Liver (tissue), 9 donors: ENCODE measurements around the gene TUNAR. TPM values are rescaled to one million over a fixed set of nuclear protein-coding genes. Genes with fewer than 3 reads are reported as not detected.

ENCODE experiments used
- DNase-seq: peaks from one replicate; pipeline ENCODE4 v3.0.0-alpha.2; 2017; ENCODE audit warnings: low spot score
- H3K27ac ChIP-seq, 2 donors: one replicate each; pipeline ENCODE4 v1.7.0; 2013; ENCODE audit warnings: inconsistent platforms in 2 of 2, low read length in 2 of 2, control low read depth in 1 of 2, low read depth in 1 of 2, mild to moderate bottlenecking in 1 of 2
- H3K27me3 ChIP-seq, 4 donors: one replicate each; pipeline versions ENCODE4 v1.6.1 to v1.7.0; 2013; ENCODE audit warnings: low read length in 3 of 4, inconsistent platforms in 1 of 4, mild to moderate bottlenecking in 1 of 4, moderate library complexity in 1 of 4; ENCODE audit not compliant: control insufficient read depth in 4 of 4, insufficient read depth in 4 of 4
- H3K36me3 ChIP-seq, 4 donors: one replicate each; pipeline versions ENCODE4 v1.6.1 to v1.7.0; 2013; ENCODE audit warnings: low read length in 3 of 4, mild to moderate bottlenecking in 3 of 4, low read depth in 1 of 4, moderate library complexity in 1 of 4; ENCODE audit not compliant: control insufficient read depth in 4 of 4, insufficient read depth in 3 of 4
- H3K4me1 ChIP-seq, 4 donors: one replicate each; pipeline versions ENCODE4 v1.6.1 to v1.7.0; 2013; ENCODE audit warnings: low read length in 3 of 4, mild to moderate bottlenecking in 3 of 4, moderate library complexity in 1 of 4; ENCODE audit not compliant: control insufficient read depth in 4 of 4, insufficient read depth in 4 of 4
- H3K4me3 ChIP-seq, 3 donors: one replicate each; pipeline versions ENCODE4 v1.6.1 to v1.7.0; 2013; ENCODE audit warnings: low read length in 3 of 3, control low read depth in 1 of 3, low read depth in 1 of 3, mild to moderate bottlenecking in 1 of 3
- H3K9ac ChIP-seq, 2 donors: one replicate each; pipeline ENCODE4 v1.7.0; 2013; ENCODE audit warnings: low read length in 2 of 2, mild to moderate bottlenecking in 2 of 2, moderate library complexity in 2 of 2, control low read depth in 1 of 2, low read depth in 1 of 2
- H3K9me3 ChIP-seq, 4 donors: one replicate each; pipeline versions ENCODE4 v1.6.1 to v1.7.0; 2013; ENCODE audit warnings: low read length in 3 of 4; ENCODE audit not compliant: control insufficient read depth in 4 of 4
- EGR1 ChIP-seq, 2 donors: IDR thresholded peaks; 2 replicates each; pipeline ENCODE4 v1.6.1; 2016 to 2018; ENCODE audit warnings: antibody characterized with exemption in 2 of 2, low read depth in 2 of 2
- FOXA1 ChIP-seq: IDR thresholded peaks from 2 replicates; pipeline ENCODE4 v1.6.1; 2016; ENCODE audit warnings: antibody characterized with exemption
- GABPA ChIP-seq, 2 donors: IDR thresholded peaks in 1 of 2; conservative IDR thresholded peaks in 1 of 2; 2 replicates each; pipeline ENCODE4 v1.6.1; 2016; ENCODE audit warnings: antibody characterized with exemption in 2 of 2, mild to moderate bottlenecking in 1 of 2, moderate library complexity in 1 of 2
- HNF4A ChIP-seq, 2 donors: conservative IDR thresholded peaks; 2 replicates each; pipeline ENCODE4 v1.6.1; 2016; ENCODE audit warnings: antibody characterized with exemption in 2 of 2, mild to moderate bottlenecking in 2 of 2
- HNF4G ChIP-seq: IDR thresholded peaks from 2 replicates; pipeline ENCODE4 v1.6.1; 2016; ENCODE audit warnings: antibody characterized with exemption
- NR2F2 ChIP-seq: IDR thresholded peaks from 2 replicates; pipeline ENCODE4 v1.6.1; 2016; ENCODE audit warnings: antibody characterized with exemption
- REST ChIP-seq: IDR thresholded peaks from 2 replicates; pipeline ENCODE4 v1.6.1; 2016; ENCODE audit warnings: antibody characterized with exemption, mild to moderate bottlenecking
- RXRA ChIP-seq, 2 donors: IDR thresholded peaks; 2 replicates each; pipeline ENCODE4 v1.6.1; 2017 to 2018; ENCODE audit warnings: antibody characterized with exemption in 2 of 2, mild to moderate bottlenecking in 1 of 2
- SP1 ChIP-seq: IDR thresholded peaks from 2 replicates; pipeline ENCODE4 v1.6.1; 2018; ENCODE audit warnings: antibody characterized with exemption, mild to moderate bottlenecking
- TAF1 ChIP-seq: conservative IDR thresholded peaks from 2 replicates; pipeline ENCODE4 v1.6.1; 2016; ENCODE audit warnings: antibody characterized with exemption, mild to moderate bottlenecking
- WGBS: extraction: QIAGEN DNeasy Blood & Tissue Kit; methylation state at CpG from one replicate; pipeline ENCODE4 v1.1.7; 2013; 5-methylcytosine and 5-hydroxymethylcytosine counted together
- polyA plus RNA-seq, 2 donors: library from polyadenylated mRNA; stranded (reverse) in 1 of 2; unstranded in 1 of 2; fragments of 200-250 nt in 1 of 2; fragments of >200 nt in 1 of 2; fragmentation: Nextera tagmentation in 1 of 2; extraction: Ambion mirVana in 1 of 2; gene quantifications; one replicate each; pipeline versions ENCODE4 v1.2.1 to v1.2.3, GENCODE V29; 2013 to 2015
- total RNA-seq, 2 donors: library from RNA; depleted of rRNA; stranded (reverse); fragments of >200 nt; gene quantifications; one replicate each; pipeline ENCODE4 v1.2.3, GENCODE V29; 2014
- donor health status: healthy.
- donor health status: healthy.
- donor health status: healthy.
- donor health status: healthy.
- donor health status: healthy.

Gene TUNAR
- total and polyA plus RNA-seq, 4 donors, result 0.14 TPM; not detected in 3

DNA sequence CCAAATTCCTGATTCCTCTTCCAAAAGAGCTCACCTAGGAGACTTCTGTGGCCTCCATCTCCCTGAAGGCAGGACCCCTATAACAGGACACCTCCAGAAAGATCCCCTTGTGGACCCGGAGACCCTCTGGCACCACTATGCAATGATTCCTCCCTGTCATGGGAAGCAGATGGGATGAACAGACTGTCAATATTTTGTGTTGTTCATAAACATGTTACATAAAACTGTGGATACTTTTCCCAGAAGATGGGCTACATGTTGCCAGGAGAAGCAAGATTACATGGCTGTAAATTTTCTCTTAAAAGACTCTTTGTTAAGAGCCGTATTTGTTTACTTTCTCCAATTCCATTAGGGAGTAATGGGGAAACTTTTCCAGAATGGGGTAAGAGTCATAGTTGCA is 52.1 kb downstream of the TUNAR start:
- Histone ChIP-seq H3K27ac (no peak overlapping the region), H3K4me3 (no peak overlapping the region), H3K36me3 (no peaks in the 10 kb centered on the region), H3K27me3 (no peaks in the 10 kb centered on the region), H3K9ac (no peak overlapping the region), H3K9me3 (no peaks in the 10 kb centered on the region), H3K4me1 (no peaks in the 10 kb centered on the region)
- 64% methylated on average over 2 of the region's 2 CpGs for WGBS
- TF ChIP-seq NR2F2 (no peak), TAF1 (no peak), FOXA1 (no peak), RXRA (IDR thresholded peaks at IDR 0.05) (no peak), REST (no peak)
- DNase-seq, result no peak

GRCh38 chr14:95931384-95931783 is 54.8 kb downstream of the TUNAR start:
- Histone ChIP-seq H3K27me3 (no peaks in the 10 kb centered on the region), H3K4me1 (no peaks in the 10 kb centered on the region), H3K9me3 (no peaks in the 10 kb centered on the region), H3K4me3 (no peak overlapping the region), H3K9ac (no peak overlapping the region), H3K27ac (no peak overlapping the region), H3K36me3 (no peaks in the 10 kb centered on the region)
- no peak for DNase-seq
- TF ChIP-seq HNF4A (conservative IDR thresholded peaks at IDR 0.05) (peak; percentile 21 to 63), SP1 (no peak)

- no peaks in the 10 kb centered on the region for H3K36me3 ChIP-seq
- TF ChIP-seq REST (peak; percentile 99), EGR1 (IDR thresholded peaks at IDR 0.05; ENCODE audit: low read depth in 2 of 2) (no peak), RXRA (IDR thresholded peaks at IDR 0.05) (no peak), GABPA (IDR thresholded peaks at IDR 0.05 in 1 of 2, conservative IDR thresholded peaks at IDR 0.05 in 1 of 2) (no peak), HNF4G (no peak)
- WGBS, result 15% methylated on average over 2 of the region's 2 CpGs
- H3K4me3 ChIP-seq, result no peak overlapping the region
- H3K27ac ChIP-seq, result no peak overlapping the region
- no peaks in the 10 kb centered on the region for H3K9me3 ChIP-seq
- H3K27me3 ChIP-seq, result no peaks in the 10 kb centered on the region
- no peak overlapping the region for H3K9ac ChIP-seq
- DNase-seq, result no peak
- H3K4me1 ChIP-seq, result no peaks in the 10 kb centered on the region
These were observed 58.7 kb downstream of the TUNAR start for GRCh38 chr14:95935228-95935822.
